ENCODE data around the gene CCNG1.

DNA sequence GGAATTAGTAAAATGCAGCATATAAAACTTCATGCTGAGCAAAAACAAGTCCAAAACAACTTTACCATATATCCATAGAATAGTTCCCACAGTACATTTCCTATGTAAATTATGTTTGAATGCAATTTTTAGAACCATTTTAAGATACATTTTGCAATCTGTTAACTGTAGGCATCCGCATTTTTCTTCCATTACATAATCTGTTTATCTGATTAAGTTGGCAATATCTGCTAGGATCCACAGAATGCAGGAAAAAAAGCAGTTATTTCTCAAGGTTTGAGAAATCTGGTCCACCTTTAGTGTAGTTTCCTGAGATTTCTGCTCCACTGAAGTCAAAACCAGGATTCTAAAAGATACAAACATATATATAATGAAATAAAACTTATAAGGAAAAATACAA lies 16.3 kb downstream of the CCNG1 start:
- TF ChIP-seq EP300 (IDR thresholded peaks at IDR 0.05; ENCODE audit: borderline replicate concordance) (no peak), ZBTB7A (IDR thresholded peaks at IDR 0.05; ENCODE audit: low read depth) (no peak), TCF12 (IDR thresholded peaks at IDR 0.05; ENCODE audit: low read depth) (no peak), TAF1 (IDR thresholded peaks at IDR 0.05; ENCODE audit: low read depth) (no peak), YY1 (IDR thresholded peaks at IDR 0.05; ENCODE audit: low read depth) (no peak), EGR1 (IDR thresholded peaks at IDR 0.05) (no peak)
- TF ChIP-seq, protein P1, sequence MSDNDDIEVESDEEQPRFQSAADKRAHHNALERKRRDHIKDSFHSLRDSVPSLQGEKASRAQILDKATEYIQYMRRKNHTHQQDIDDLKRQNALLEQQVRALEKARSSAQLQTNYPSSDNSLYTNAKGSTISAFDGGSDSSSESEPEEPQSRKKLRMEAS (IDR thresholded peaks at IDR 0.05): no peak
- TF ChIP-seq, protein P2, sequence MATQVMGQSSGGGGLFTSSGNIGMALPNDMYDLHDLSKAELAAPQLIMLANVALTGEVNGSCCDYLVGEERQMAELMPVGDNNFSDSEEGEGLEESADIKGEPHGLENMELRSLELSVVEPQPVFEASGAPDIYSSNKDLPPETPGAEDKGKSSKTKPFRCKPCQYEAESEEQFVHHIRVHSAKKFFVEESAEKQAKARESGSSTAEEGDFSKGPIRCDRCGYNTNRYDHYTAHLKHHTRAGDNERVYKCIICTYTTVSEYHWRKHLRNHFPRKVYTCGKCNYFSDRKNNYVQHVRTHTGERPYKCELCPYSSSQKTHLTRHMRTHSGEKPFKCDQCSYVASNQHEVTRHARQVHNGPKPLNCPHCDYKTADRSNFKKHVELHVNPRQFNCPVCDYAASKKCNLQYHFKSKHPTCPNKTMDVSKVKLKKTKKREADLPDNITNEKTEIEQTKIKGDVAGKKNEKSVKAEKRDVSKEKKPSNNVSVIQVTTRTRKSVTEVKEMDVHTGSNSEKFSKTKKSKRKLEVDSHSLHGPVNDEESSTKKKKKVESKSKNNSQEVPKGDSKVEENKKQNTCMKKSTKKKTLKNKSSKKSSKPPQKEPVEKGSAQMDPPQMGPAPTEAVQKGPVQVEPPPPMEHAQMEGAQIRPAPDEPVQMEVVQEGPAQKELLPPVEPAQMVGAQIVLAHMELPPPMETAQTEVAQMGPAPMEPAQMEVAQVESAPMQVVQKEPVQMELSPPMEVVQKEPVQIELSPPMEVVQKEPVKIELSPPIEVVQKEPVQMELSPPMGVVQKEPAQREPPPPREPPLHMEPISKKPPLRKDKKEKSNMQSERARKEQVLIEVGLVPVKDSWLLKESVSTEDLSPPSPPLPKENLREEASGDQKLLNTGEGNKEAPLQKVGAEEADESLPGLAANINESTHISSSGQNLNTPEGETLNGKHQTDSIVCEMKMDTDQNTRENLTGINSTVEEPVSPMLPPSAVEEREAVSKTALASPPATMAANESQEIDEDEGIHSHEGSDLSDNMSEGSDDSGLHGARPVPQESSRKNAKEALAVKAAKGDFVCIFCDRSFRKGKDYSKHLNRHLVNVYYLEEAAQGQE (IDR thresholded peaks at IDR 0.05; ENCODE audit: low read depth): no peak

Data from Ishikawa (cell line).